SW 1271 (cell line): ENCODE measurements around the gene PLIN5.
A peak's percentile ranks its signal among the peaks of the same experiment; 100 is the strongest.
"Not testable (repeated sequence)": the region's sequence is repeated elsewhere in the genome, so short reads cannot be mapped to it uniquely, and the experiment has no call there.

Experiments
- DNase-seq, 2 experiments: peaks; one replicate each; lab custom pipeline; 2025; lab: John Stamatoyannopoulos, UW

The PLIN5 gene

GRCh38 chr19:4567584-4568071 lies 32.6 kb upstream of the PLIN5 start:
- no peak for DNase-seq

DNA sequence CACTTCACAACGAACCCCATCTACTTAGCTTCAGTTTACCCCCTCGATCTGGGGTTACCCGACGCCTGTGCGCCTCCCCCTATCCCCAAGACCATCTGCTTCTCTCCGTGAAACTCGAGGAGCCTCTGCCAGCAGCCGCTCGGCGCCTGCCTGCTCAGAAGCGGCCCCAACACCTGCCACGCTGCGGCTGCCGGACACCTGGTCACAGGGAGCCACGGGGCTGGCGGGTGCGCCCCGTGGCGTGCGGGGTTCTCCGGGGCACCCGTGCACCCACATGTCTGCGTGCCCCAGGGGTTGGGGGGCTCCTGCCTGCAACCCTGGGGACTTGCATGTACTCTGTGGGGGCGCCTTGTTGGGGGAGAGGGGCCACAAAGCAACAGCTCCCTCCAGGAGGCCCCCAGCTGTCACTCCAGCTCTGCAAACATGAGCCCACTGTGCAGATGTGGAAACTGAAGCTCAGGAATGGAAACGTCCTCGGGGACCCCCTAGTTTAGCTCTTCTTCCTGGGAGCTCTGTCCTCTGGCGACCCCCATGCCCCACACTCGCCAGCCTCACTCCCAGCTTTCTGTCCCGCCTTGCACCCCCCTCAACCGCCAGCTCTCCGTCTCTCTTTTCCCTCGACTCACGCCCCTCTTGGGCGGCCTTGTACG lies 31.5 kb upstream of the PLIN5 start:
- DNase-seq: no peak

DNA sequence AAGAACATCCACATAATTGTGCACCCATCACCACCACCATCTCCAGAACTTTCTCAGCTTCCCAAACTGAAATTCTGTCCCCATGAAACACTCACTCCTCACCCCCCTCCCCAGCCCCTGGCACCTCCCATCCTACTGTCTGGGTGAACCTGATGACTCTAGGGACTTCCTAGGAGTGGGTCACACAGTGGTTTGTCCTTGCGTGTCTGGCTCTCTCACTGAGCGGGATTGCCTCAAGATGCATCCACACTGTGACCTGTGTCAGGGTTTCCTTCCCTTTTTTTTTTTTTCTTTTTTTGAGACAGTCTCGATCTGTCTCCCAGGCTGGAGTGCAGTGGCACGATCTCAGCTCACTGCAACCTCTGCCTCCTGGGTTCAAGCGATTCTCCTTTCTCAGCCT lies 28.5 kb upstream of the PLIN5 start:
- not testable (repeated sequence) for DNase-seq

DNA sequence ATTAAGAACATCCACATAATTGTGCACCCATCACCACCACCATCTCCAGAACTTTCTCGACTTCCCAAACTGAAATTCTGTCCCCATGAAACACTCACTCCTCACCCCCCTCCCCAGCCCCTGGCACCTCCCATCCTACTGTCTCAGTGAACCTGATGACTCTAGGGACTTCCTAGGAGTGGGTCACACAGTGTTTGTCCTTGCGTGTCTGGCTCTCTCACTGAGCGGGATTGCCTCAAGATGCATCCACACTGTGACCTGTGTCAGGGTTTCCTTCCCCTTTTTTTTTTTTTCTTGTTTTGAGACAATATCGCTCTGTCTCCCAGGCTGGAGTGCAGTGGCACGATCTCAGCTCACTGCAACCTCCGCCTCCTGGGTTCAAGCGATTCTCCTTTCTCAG lies 27.1 kb upstream of the PLIN5 start:
- not testable (repeated sequence) for DNase-seq

DNA sequence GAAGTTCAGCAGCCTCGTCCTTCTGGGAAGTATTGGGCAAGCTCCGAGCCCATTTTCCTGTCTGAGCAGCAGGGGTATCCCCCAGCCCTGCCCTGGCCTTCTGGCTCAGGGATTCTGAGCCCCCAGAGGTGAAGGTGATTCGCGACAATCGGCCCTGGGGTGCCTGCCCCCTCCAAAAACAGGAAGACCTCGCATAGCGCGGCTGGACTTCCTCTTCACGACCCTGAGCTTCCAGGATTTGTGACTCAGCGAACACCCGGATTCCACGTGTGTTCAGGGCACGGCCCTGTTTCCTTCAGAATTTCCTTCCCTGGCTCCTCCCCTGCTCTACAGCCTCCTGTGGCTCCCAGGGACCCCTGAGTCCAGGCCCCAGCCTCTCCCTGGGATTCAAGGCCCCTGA lies 24.5 kb upstream of the PLIN5 start, which contains the start of gene SEMA6B:
SEMA6B (minus strand) TSS at position 116 of the 400 bp plus-strand sequence. CDS start 1,227 bp downstream, outside the sequence.
- no peak for DNase-seq

DNA sequence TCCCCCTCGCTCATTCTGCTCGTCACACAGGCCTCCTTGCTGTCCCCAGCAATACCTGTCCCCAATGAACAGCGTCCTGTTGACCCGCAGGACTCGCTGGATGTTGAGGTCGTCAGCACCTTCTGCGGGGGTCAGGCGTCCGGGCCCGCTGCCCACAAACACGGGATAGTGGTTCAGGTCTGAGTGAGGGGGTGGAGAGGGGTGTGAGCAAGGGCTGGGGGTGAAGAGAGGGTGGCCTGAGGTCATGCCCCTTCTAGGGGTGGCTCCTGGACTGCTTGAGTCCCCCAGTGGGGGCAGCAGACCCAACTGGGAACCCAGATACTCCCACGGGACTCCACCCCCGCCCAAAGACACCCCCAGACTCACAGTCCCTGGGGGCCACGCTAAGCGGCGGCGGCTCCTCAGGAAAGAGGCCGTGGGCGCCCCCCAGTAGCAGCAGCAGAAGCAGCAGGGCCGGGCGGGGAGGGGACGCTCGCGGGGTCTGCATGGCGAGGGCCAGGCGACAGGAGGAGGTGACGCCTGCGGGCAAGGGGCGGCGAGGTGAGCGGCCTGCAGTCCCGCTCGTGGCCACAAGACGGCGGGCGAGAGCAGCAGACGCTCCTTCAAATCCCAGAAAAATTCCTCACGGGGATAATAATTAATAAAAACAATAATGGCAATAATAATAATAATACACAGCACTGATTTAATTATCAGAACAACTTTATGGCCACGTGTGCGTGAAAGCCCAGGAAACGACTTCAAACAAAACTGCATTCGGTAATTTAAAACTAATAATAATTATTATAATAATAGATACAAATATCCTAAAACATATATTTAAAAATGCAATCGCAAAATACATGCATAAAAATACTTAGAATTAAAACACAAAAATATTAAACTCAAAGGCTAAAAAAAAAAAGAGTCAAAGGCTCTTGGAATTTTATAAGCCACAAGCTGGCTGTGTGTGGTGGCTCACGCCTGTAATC lies 23.2 kb upstream of the PLIN5 start:
- DNase-seq: no peak

DNA sequence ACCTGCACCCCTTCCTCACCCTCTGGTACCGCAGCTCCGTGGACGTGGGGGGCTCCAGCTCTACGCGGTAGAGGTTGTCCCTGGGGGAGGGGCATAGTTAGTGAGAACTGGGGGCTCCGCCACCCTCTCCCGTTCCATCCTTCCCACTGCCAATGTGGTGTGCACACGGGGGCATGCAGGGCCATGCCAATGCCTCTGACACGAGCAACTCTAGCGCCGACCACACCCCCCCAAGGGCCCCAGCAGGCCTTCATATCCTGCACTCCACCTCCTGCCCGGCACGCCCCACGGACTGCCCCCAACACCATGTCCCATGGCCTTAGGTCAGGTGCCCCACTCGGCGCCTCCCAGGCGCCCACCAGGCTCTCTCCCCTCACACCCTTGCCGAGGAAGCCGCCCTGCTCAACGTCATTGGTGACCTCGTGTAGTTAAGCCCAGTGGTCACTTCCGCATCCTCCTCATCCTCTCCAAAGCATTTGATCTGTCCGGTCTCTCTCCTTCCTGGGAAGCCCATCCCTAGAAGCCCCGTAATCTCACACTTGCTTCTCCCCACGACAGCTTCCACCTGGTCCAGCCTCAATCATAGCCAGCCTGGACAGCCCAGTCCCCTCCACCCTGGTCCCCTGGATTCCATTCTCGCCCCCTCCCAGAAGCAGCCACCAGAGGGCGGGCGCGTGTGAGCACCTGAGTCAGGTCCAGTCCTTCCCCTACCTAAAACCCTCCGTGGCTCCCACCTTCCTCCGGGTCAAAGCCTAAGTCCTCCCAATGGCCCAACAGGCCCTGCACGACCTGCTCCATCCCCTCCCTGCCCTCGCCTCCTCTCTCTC lies 22.3 kb upstream of the PLIN5 start:
- DNase-seq: no peak

DNA sequence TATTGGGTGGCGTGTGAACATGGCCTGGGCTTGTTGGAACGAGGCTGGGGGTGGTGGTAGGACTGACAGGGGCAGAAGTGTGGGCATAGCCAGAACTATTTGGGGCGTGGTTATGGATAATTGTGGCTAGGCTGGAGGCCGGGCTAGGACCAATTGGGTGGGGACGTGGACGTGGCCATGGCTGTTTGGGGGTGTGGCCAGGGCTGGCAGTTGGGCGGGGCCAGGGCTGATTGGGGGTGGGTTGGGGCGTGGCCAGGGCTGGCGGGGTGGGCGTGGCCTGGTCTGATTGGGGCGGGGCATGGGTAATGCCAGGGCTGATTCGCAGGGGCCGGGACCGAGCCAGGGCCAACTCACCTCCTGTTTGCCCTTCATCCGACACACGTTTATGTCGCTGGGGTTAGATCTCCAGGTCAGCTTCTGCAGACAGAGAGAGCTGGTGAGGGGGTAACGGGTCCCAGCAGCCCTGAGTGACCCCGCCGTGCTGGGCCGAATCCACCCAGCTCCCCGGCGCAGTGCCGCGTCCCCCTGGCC lies 21.6 kb upstream of the PLIN5 start:
- DNase-seq: peak in 1 of 2 experiments; percentile 37

DNA sequence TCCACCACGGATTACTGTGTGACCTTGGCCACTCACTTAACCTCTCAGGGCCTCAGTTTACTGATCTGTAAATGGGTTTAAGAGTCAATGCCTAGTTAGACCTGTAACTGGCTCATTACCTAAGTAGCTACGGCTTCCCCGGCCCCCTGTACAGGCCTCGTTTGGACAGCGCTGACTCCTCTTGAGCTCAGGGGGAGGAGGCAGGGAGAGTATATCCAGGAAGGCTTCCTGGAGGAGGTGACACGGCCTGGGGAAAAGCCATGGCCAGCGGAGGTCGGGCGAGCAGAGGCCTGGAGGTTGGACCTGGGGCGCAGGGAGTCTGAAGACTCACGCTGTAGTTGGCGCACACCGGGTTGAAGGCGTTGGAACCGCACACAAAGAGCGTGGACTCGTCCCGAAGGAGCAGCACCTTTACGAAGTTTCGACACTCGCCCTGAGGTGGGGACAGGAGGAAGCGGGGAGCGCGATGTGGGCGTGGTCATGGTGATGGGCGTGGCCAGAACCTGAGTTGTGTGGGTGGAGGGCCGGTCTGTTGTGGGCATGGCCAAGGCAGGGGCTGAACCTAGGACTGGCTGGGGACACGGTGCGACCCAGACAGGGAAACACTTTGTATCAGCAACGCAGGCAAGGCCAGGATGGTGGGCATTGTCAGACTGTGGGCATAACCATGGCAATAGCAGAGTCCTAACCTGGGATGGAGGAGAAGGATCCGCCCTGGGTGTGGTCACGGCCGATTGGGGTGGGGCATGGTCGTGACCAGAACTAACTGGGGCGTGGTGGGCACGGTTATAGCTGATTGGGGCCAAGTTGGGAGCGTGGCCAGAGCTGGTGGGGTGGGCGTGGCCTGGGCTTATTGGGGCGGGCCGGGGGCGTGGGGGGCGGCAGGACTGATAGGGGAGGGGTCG lies 20.9 kb upstream of the PLIN5 start:
- DNase-seq: no peak

DNA sequence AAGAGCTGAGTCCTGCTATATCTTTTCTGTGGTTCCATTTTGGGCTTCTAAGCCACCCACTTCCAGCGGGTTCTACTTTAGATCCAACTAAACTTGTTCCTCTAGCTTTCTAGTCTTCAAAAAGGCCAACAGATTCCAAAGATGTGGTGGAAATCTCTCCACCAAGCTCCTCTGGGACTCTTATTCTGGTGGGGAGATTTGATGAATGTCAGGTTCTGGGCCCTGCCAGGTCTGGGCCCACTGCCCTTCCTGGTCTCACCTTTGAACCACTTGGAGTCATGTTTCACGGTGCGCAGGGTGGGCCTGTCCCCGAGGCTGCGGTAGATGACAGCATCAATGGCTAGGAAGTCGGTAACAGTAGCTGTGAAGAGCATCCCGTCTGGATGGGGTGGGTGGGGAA lies 19.7 kb upstream of the PLIN5 start:
- no peak for DNase-seq

DNA sequence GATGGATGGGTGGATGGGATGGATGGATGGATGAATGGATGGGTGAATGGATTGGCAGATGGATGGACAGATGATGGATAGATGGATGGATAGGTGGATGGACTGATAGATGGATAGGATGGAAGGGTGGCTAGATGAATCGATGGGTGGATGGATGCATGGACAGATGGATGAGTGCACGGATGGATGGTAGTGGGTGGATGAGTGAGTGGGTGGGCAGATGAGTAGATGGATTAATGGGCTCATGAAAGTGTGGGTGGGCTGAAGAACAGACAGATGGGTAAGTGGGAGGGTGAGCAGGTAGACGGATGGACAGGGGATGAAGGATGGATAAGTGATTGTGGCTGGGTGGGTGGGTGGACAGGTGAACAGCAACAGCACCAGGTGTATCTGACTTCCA lies 18.8 kb upstream of the PLIN5 start:
- no peak for DNase-seq

DNA sequence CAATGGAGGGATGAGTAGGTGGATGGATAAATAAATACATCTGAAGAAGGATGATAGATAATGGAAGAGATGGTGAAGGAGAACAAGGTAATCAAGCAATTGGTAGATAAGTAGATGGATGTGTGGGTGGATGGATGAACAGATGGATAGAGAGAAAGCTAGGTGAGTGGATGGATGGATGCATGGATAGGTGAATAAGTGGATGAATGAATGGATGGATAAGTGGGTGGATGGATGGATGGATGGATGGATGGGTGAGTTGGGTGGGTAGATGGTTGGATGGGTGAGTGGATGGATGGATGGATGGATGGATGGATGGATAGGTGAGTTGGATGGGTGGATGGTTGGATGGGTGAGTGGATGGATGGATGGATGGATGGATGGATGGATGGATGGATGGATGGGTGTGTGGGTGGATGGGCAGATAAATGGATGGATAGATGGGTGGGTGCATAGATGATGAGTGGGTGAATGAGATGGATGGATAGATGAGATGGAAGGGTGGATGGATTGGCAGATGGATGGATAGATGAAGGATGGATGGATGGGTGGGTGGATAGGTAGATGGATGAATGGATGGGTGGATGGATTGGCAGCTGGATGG lies 18.2 kb upstream of the PLIN5 start:
- DNase-seq: no peak

GRCh38 chr19:4552525-4552819 lies 17.4 kb upstream of the PLIN5 start:
- no peak for DNase-seq

GRCh38 chr19:4550479-4551050 lies 15.5 kb upstream of the PLIN5 start:
- DNase-seq: no peak

DNA sequence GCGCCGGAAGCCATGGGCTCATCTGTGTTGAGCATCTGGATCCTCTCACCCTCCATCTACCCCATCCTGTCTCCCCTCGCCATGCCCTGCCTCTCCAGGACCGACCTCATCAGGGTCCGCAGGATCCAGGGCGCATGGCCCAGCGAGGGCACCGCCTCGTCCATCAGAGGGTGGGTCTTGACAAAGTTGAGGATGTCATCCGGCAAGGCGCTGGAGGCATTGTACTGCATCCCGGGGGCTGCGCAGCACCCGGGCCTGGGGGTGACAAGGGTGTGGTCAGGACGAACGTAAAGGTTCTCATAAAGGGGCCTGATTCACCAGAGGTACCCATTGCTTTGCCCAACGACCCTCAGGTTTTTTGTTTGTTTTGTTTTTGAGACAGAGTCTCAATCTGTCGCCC lies 15.0 kb upstream of the PLIN5 start:
- DNase-seq: no peak

DNA sequence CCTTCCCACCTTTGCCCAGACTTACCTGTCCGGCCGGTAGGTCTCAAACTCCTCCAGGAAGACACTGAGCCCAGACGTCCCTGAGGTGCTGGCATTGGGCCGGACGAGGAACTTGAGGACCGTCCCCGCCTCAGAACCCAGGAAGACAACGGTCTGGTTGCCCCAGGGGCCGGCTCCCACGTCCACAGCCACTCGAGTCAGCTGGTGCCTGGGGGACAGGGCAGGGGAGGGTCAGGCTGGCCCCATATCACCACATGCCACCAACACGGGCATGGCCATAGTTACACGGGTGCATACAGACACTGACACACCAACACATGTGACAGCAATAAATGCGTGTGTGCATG lies 13.2 kb upstream of the PLIN5 start:
- DNase-seq: no peak

GRCh38 chr19:4547303-4548237 lies 12.5 kb upstream of the PLIN5 start:
- DNase-seq: no peak

GRCh38 chr19:4543842-4544647 lies 9.0 kb upstream of the PLIN5 start:
- DNase-seq: no peak
